Thyroid gland (tissue), 4 donors: ENCODE results near the gene SLC25A6. TPM values are rescaled to one million over a fixed set of nuclear protein-coding genes. Genes with fewer than 3 reads are reported as not detected.

Source experiments
- DNase-seq, 2 donors: peaks; one replicate each; pipeline ENCODE4 v3.0.0-alpha.2; 2019
- H3K27ac ChIP-seq, 3 donors: fragments of 200-600 bp; sonication (generic); 1 replicate in 2 of 3; 2 replicates in 1 of 3; pipeline ENCODE4 v1.5.1; 2016 to 2019; ENCODE audit warnings: mild to moderate bottlenecking in 1 of 3, moderate library complexity in 1 of 3
- H3K27me3 ChIP-seq: fragments of 200-600 bp; sonication (generic); one replicate; pipeline ENCODE4 v1.5.1; 2019
- H3K36me3 ChIP-seq, 2 donors: fragments of 200-600 bp; sonication (generic); one replicate each; pipeline ENCODE4 v1.5.1; 2016 to 2019
- H3K4me1 ChIP-seq, 2 donors: fragments of 200-600 bp; sonication (generic); one replicate each; pipeline ENCODE4 v1.5.1; 2017 to 2019
- H3K4me3 ChIP-seq, 3 donors: fragments of 200-600 bp; sonication (generic); replicated peaks in 1 of 3; 1 replicate in 2 of 3; 2 replicates in 1 of 3; pipeline ENCODE4 v1.5.1; 2016; ENCODE audit warnings: mild to moderate bottlenecking in 1 of 3
- H3K9me3 ChIP-seq: fragments of 200-600 bp; sonication (generic); one replicate; pipeline ENCODE4 v1.5.1; 2017
- CTCF ChIP-seq, 6 experiments: fragments of 200-600 bp in 3 of 6; fragments of 450-650 bp in 3 of 6; sonication (generic) in 3 of 6; IDR thresholded peaks; one replicate each; pipeline ENCODE4 v1.5.1; 2016 to 2019; ENCODE audit warnings: antibody characterized with exemption in 6 of 6, mild to moderate bottlenecking in 2 of 6, inconsistent platforms in 1 of 6, moderate library complexity in 1 of 6
- POLR2A ChIP-seq, 2 donors: fragments of 450-650 bp; IDR thresholded peaks; one replicate each; pipeline ENCODE4 v1.6.1; 2017; ENCODE audit warnings: antibody characterized with exemption in 2 of 2, mild to moderate bottlenecking in 2 of 2, moderate library complexity in 1 of 2
- WGBS, 2 donors: methylation state at CpG; one replicate each; pipeline ENCODE4 v1.1.5; 2017; 5-methylcytosine and 5-hydroxymethylcytosine counted together
- intact Hi-C: fragments of 100-400 bp; cut with DNase I; formaldehyde crosslinking; loops from one replicate; pipeline ENCODE4 v1.15.1; 2023
- total RNA-seq, 4 donors: library from RNA; depleted of rRNA; stranded (reverse); fragments of >200 nt; gene quantifications; one replicate each; pipeline ENCODE4 v1.2.3, GENCODE V29; 2016

SLC25A6 gene
- total RNA-seq, 4 donors from 2014 or later: 219 to 397 (median 320) TPM

DNA sequence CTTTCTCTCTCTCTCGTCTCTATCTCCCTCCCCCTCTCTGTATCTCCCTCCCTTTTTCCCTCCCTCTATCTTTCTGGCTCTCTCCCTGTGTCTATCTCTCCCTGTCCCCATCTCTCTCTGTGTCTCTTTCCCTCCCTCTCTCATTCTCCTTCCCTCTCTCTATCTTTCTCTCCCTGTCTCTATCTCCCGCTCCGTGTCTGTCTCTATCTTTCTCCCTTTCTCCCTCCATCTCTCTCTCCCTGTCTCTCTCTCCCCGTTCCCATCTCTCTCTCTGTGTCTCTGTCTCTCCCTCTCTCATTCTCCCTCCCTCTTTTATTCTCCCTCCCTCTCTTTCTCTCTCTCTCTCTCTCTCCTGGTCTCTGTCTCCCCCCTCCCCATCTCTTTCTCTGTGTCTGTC lies 32.4 kb downstream of the SLC25A6 start:
- no peak for DNase-seq
- H3K36me3 ChIP-seq: peaks cover 3 to 7% of the 10 kb centered on the region in 2 donors
- TF ChIP-seq CTCF (IDR thresholded peaks at IDR 0.05): no peak
- no peaks in the 10 kb centered on the region for H3K27me3 ChIP-seq
- 86 to 88% methylated on average over 4 of the region's 4 CpGs for WGBS, 2 donors
- H3K4me1 ChIP-seq: no peaks in the 10 kb centered on the region
- intact Hi-C loops: no loop called here
- no peaks in the 10 kb centered on the region for H3K9me3 ChIP-seq
- no peak overlapping the region for H3K4me3 ChIP-seq
- no peak overlapping the region for H3K27ac ChIP-seq

DNA sequence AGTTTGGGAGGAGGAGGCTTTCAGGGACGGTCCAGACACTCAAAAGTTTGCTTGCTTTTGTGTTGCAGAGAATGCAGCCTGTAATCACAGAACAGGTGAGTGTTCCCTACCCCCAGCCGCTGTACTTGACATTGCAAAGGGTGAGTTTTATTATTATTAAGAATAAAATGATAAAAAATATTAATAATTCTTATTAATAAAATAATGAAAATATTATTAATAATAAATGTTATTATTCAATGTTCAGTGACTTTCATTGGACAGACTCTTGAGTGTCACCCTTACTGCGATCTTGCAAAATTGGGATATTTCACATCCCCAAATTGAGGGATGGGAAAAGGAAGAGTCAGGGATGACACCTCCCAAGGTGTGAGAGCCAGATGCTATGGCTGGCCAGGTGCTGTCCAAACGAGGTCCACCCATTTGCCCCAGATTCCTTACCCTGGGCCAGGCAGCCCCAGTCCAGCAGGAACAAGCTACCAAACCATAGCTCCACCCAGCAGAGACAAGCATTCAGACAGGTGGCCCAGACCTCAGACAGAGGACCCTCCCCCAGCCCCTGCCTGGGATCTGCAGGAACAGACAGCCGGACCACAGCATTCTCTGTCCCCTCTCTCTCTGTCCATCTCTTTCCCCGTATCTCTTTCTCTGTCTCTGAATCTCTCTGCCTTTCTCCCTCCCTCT lies 33.0 kb downstream of the SLC25A6 start:
- no peaks in the 10 kb centered on the region for H3K9me3 ChIP-seq
- no peak for DNase-seq
- peaks cover 3 to 7% of the 10 kb centered on the region in 2 donors for H3K36me3 ChIP-seq
- H3K27me3 ChIP-seq: no peaks in the 10 kb centered on the region
- TF ChIP-seq POLR2A (IDR thresholded peaks at IDR 0.05) (no peak), CTCF (IDR thresholded peaks at IDR 0.05) (no peak)
- intact Hi-C loops: no loop called here
- 82% methylated on average over 6 of the region's 6 CpGs for WGBS, 2 donors
- no peak overlapping the region for H3K27ac ChIP-seq
- no peak overlapping the region for H3K4me3 ChIP-seq
- H3K4me1 ChIP-seq: no peaks in the 10 kb centered on the region

DNA sequence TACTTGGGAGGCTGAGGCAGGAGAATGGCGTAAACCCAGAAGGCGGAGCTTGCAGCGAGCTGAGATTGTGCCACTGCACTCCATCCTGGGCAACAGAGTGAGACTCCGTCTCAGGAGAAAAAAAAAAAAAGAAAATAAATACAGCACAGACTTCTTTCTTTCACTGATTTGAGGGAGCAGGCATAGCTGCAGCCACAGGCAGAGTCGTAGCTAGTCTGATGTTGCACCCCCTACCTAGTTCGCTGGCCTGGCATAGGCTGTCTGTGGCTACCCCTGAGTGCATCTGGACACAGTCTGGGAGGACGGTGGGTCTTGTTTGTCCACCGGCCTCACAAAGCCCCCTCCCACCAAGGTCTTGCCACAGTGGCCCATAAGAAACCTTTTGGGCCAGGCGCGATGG lies 33.9 kb downstream of the SLC25A6 start:
- intact Hi-C loops: no loop called here
- Histone ChIP-seq H3K4me1 (no peaks in the 10 kb centered on the region), H3K9me3 (no peaks in the 10 kb centered on the region), H3K36me3 (peaks cover 3 to 7% of the 10 kb centered on the region in 2 donors), H3K4me3 (no peak overlapping the region), H3K27ac (no peak overlapping the region), H3K27me3 (no peaks in the 10 kb centered on the region)
- no peak for DNase-seq
- TF ChIP-seq POLR2A (IDR thresholded peaks at IDR 0.05) (no peak), CTCF (IDR thresholded peaks at IDR 0.05) (no peak)
- 97% methylated on average over 10 of the region's 10 CpGs for WGBS, 2 donors

GRCh38 chrX:1355131-1356046 lies 36.5 kb downstream of the SLC25A6 start:
- Histone ChIP-seq H3K9me3 (no peaks in the 10 kb centered on the region), H3K27ac (no peak overlapping the region), H3K4me3 (no peak overlapping the region), H3K36me3 (peaks cover 0 to 7% of the 10 kb centered on the region in 2 donors), H3K27me3 (no peaks in the 10 kb centered on the region), H3K4me1 (no peaks in the 10 kb centered on the region)
- 41 to 51% methylated on average over 10 to 11 of the region's 11 CpGs for WGBS, 2 donors
- intact Hi-C loops: no loop called here
- DNase-seq: no peak
- TF ChIP-seq CTCF (IDR thresholded peaks at IDR 0.05) (no peak), POLR2A (IDR thresholded peaks at IDR 0.05) (no peak)
